MCF 10A (cell line): Measurements from ENCODE around the gene MN1. TPM values are rescaled to one million over a fixed set of nuclear protein-coding genes. Genes with fewer than 3 reads are reported as not detected.

ENCODE experiments used
- BruUV-seq: library from RNA; stranded (reverse); fragments of 400-500 nt; replicated peaks from 2 replicates; lab custom pipeline; 2021; lab: Mats Ljungman, UMichigan
- CTCF ChIA-PET: fragments of 300-600 bp; sonication (Branson Sonifier 250); formaldehyde crosslinking; extraction: SDS; loops from one replicate; lab custom pipeline; 2021; ENCODE audit warnings: antibody characterized with exemption, inconsistent platforms; lab: Yijun Ruan, JAX
- POLR2A ChIA-PET: fragments of 300-600, 350-650 bp; sonication (Branson Sonifier 250); formaldehyde crosslinking; extraction: SDS; loops from one replicate; lab custom pipeline; 2020; ENCODE audit warnings: antibody characterized with exemption, inconsistent platforms; lab: Yijun Ruan, JAX
- DNase-seq: peaks from one replicate; pipeline ENCODE4 v3.0.0-alpha.2; 2018; ENCODE audit not compliant: unreplicated experiment
- H3K27ac Mint-ChIP-seq: one replicate; pipeline ENCODE4 v1.8.0; 2022; ENCODE audit warnings: mild to moderate bottlenecking, low read depth, mixed read lengths; ENCODE audit not compliant: unreplicated experiment
- H3K27me3 Mint-ChIP-seq: one replicate; pipeline ENCODE4 v1.8.0; 2022; ENCODE audit warnings: mixed read lengths; ENCODE audit not compliant: insufficient read depth, unreplicated experiment
- H3K36me3 Mint-ChIP-seq: one replicate; pipeline ENCODE4 v1.8.0; 2022; ENCODE audit warnings: mild to moderate bottlenecking, moderate library complexity, mixed read lengths; ENCODE audit not compliant: insufficient read depth, unreplicated experiment
- H3K4me1 Mint-ChIP-seq: one replicate; pipeline ENCODE4 v1.8.0; 2022; ENCODE audit warnings: mixed read lengths; ENCODE audit not compliant: insufficient read depth, unreplicated experiment
- H3K4me3 Mint-ChIP-seq: one replicate; pipeline ENCODE4 v1.8.0; 2022; ENCODE audit warnings: mild to moderate bottlenecking, moderate library complexity, mixed read lengths; ENCODE audit not compliant: unreplicated experiment
- H3K9me3 Mint-ChIP-seq: one replicate; pipeline ENCODE4 v1.8.0; 2022; ENCODE audit warnings: mixed read lengths; ENCODE audit not compliant: unreplicated experiment
- CTCF ChIP-seq: fragments of 200-600 bp; IDR thresholded peaks from one replicate; pipeline ENCODE4 v1.8.0; 2022; ENCODE audit warnings: antibody characterized with exemption, mild to moderate bottlenecking; ENCODE audit not compliant: unreplicated experiment
- intact Hi-C: fragments of 100-400 bp; cut with micrococcal nuclease; formaldehyde crosslinking; loops from 2 replicates; pipeline ENCODE4 v1.14.1; 2022
- total RNA-seq: library from RNA; stranded (reverse); gene quantifications from 2 replicates; pipeline ENCODE4 v1.2.3, GENCODE V29; 2022

MN1 gene
- total RNA-seq, 1 experiment from 2014 or later, result 3.9 TPM

DNA sequence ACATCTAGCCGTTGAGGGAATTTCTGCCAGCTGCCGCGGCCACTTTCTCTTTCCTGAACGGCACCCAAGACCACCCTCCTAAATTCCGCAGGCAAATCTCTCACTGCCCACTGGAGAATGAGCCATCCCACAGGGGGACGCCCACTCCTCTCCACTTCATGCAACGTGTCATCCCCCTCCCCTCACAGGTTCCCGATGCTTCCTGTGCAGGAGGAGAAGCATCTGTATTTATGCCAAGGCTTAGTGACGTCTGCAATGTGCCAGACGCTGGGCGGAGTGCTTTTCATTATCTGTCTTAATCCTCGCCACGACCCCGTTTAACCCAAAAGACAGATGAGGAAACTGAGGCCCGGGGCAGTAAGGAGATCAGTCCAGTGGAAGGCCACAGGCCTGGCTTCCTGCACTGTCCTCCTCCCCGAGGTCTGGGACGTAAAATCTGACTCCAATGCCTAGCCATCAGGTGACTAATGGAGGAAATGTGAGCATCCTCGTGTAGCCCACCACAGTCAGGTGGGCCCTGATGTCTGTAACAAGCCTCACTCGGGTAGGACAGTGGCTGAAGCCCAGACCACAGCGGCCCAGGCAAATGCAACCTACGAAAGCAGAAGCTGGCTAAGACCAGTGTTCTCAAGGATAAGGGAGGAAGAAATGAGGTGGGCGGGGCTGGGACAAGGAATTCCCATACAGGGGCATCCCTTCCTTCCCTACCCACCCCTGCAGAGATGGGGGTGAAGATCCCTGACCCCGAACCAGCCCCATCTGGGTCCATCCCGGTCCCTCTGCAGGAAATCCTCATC, 23.1 kb downstream of the MN1 start:
- H3K36me3 Mint-ChIP-seq, result no peaks in the 10 kb centered on the region
- no TSS peak for BruUV-seq
- ChIA-PET POLR2A (interaction anchor here (0.7 to 0.8 kb wide), 2 partner anchors 23 to 215 kb away, joined by 3 read pairs; no protein-coding TSS in a partner anchor), CTCF (no interaction called here)
- no peak for DNase-seq
- intact Hi-C loops, result no loop called here
- H3K4me1 Mint-ChIP-seq, result peaks cover 8% of the 10 kb centered on the region
- no peaks in the 10 kb centered on the region for H3K27me3 Mint-ChIP-seq
- no peak overlapping the region for H3K27ac Mint-ChIP-seq
- TF ChIP-seq CTCF, result no peak
- H3K9me3 Mint-ChIP-seq, result peaks cover 7% of the 10 kb centered on the region
- H3K4me3 Mint-ChIP-seq, result no peak overlapping the region

DNA sequence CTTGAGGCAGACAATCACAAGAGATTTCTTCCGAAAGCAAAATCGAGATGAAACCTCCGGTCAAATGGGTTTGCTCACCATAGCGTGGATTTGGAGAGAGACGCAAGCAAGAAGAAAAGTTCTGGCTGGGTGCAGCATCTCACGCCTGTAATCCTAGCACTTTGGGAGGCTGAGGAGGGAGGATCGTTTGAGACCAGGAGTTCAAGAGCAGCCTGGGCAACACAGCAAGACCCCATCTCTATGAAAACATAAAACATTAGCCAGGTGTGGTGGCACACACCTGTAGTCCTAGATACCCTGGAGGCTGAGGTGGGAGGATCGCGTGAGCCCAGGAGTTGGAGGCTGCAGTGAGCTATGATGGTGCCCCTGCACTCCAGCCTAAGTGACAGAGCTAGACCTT, 24.4 kb downstream of the MN1 start:
- H3K36me3 Mint-ChIP-seq, result no peaks in the 10 kb centered on the region
- CTCF ChIA-PET, result interaction anchor here (0.6 kb wide), 1 partner anchor 238 kb away, joined by 3 read pairs; no protein-coding TSS in a partner anchor
- H3K9me3 Mint-ChIP-seq, result peaks cover 7% of the 10 kb centered on the region
- H3K4me1 Mint-ChIP-seq, result peaks cover 8% of the 10 kb centered on the region
- no peak overlapping the region for H3K4me3 Mint-ChIP-seq
- H3K27me3 Mint-ChIP-seq, result no peaks in the 10 kb centered on the region
- POLR2A ChIA-PET, result no interaction called here
- no TSS peak for BruUV-seq
- no peak for TF ChIP-seq CTCF
- no peak overlapping the region for H3K27ac Mint-ChIP-seq
- intact Hi-C loops, result no loop called here
- no peak for DNase-seq

DNA sequence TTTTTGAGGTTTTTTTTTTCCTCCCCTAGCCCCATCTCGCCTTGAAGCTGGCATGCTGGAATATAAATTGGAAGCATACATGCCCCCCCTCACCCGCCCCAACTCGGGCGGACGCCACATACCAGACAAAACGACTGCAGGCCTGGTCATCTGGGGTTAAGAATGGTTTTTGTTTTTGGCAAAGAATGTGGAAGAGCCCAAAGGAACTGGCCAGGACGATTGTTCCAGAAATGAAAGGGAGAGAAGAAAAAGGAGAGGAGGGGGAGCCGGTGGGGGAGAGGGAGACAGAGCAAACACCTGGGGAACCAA, 25.0 kb downstream of the MN1 start:
- H3K27me3 Mint-ChIP-seq, result no peaks in the 10 kb centered on the region
- H3K9me3 Mint-ChIP-seq, result peaks cover 7% of the 10 kb centered on the region
- H3K27ac Mint-ChIP-seq, result no peak overlapping the region
- intact Hi-C loops, result no loop called here
- POLR2A ChIA-PET, result no interaction called here
- H3K4me1 Mint-ChIP-seq, result peaks cover 8% of the 10 kb centered on the region
- DNase-seq, result no peak
- H3K4me3 Mint-ChIP-seq, result no peak overlapping the region
- BruUV-seq, result no TSS peak
- CTCF ChIA-PET, result no interaction called here
- no peak for TF ChIP-seq CTCF
- H3K36me3 Mint-ChIP-seq, result no peaks in the 10 kb centered on the region

- peaks cover 8% of the 10 kb centered on the region for H3K4me1 Mint-ChIP-seq
- no TSS peak for BruUV-seq
- H3K27ac Mint-ChIP-seq, result no peak overlapping the region
- no peak for TF ChIP-seq CTCF
- DNase-seq, result no peak
- intact Hi-C loops, result no loop called here
- no peak overlapping the region for H3K4me3 Mint-ChIP-seq
- H3K27me3 Mint-ChIP-seq, result no peaks in the 10 kb centered on the region
- peaks cover 7% of the 10 kb centered on the region for H3K9me3 Mint-ChIP-seq
- H3K36me3 Mint-ChIP-seq, result no peaks in the 10 kb centered on the region
- POLR2A ChIA-PET, result interaction anchor here (0.6 kb wide), 1 partner anchor 137 kb away, joined by 3 read pairs; no protein-coding TSS in a partner anchor
- CTCF ChIA-PET, result no interaction called here
Observed at GRCh38 chr22:27775758-27776649, 25.6 kb downstream of the MN1 start.
